Activated T-helper 1 cell treated with anti-CD3 and anti-CD28 coated beads, Interleukin-12 subunit alpha, Interleukin-12 subunit beta, Interleukin-2, Interleukin-4 antibody, amounts not matched to agents 30 ng/mL and 10 ng/mL and 1 ng/mL, durations not matched to agents 14 hours and 24 hours and 36 hours (primary cell): ENCODE results near the gene KRTAP1-4. TPM values are rescaled to one million over a fixed set of nuclear protein-coding genes. Genes with fewer than 3 reads are reported as not detected.
"Not testable (repeated sequence)": the region's sequence is repeated elsewhere in the genome, so short reads cannot be mapped to it uniquely, and the experiment has no call there.

ENCODE experiments used
- DNase-seq: peaks from one replicate; pipeline ENCODE4 v3.0.0; 2021; ENCODE audit warnings: low spot score
- H3K27ac Mint-ChIP-seq: one replicate; pipeline ENCODE4 v1.8.0; 2021; ENCODE audit warnings: mild to moderate bottlenecking, mixed read lengths
- H3K27me3 Mint-ChIP-seq: one replicate; pipeline ENCODE4 v1.8.0; 2022; ENCODE audit warnings: mild to moderate bottlenecking, moderate library complexity, mixed read lengths; ENCODE audit not compliant: insufficient read depth
- H3K36me3 Mint-ChIP-seq: one replicate; pipeline ENCODE4 v1.8.0; 2021; ENCODE audit warnings: low read depth, mixed read lengths
- H3K4me1 Mint-ChIP-seq: one replicate; pipeline ENCODE4 v1.8.0; 2021; ENCODE audit warnings: low read depth, mixed read lengths
- H3K4me3 Mint-ChIP-seq: one replicate; pipeline ENCODE4 v1.8.0; 2021; ENCODE audit warnings: mild to moderate bottlenecking, moderate library complexity, mixed read lengths
- H3K9me3 Mint-ChIP-seq: one replicate; pipeline ENCODE4 v1.8.0; 2021; ENCODE audit warnings: mixed read lengths
- intact Hi-C: fragments of 100-400 bp; cut with micrococcal nuclease; formaldehyde crosslinking; loops from one replicate; pipeline ENCODE4 v1.15.1; 2024
- total RNA-seq: library from RNA; stranded (reverse); gene quantifications from 2 replicates; pipeline ENCODE4 v1.2.3, GENCODE V29; 2022

Gene KRTAP1-4
- total RNA-seq, 1 donor from 2014 or later, result not detected

DNA sequence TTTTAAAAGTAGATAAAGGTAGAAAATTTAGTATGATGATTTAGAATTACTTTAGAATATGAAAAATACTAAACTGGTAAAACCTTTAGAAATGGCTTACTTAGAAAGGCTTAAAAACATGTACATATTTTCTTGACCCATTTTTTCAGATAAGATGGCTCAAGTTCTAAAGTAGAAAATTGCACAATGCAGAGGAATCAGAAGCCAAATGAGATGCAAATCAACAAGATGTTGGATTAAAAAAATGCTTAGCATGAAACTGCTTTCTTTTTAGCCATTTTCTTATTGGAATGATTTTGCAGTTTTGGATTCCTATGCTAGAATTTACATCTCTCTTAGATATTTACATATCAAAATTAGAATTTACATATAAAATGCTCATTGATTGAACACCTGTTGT, 19.6 kb downstream of the KRTAP1-4 start:
- H3K36me3 Mint-ChIP-seq, result no peaks in the 10 kb centered on the region

GRCh38 chr17:41009936-41010335, 20.1 kb downstream of the KRTAP1-4 start:
- intact Hi-C loops, result no loop called here
- H3K4me3 Mint-ChIP-seq, result no peak overlapping the region
- H3K27ac Mint-ChIP-seq, result no peak overlapping the region
- no peaks in the 10 kb centered on the region for H3K36me3 Mint-ChIP-seq
- no peaks in the 10 kb centered on the region for H3K9me3 Mint-ChIP-seq
- H3K4me1 Mint-ChIP-seq, result no peaks in the 10 kb centered on the region
- no peak for DNase-seq
- peaks cover 10% of the 10 kb centered on the region for H3K27me3 Mint-ChIP-seq

More for the DNA sequence above, 19.6 kb downstream of the KRTAP1-4 start:
- no peaks in the 10 kb centered on the region for H3K4me1 Mint-ChIP-seq
- no peak overlapping the region for H3K27ac Mint-ChIP-seq
- no peak overlapping the region for H3K4me3 Mint-ChIP-seq
- H3K27me3 Mint-ChIP-seq, result peaks cover 10% of the 10 kb centered on the region
- intact Hi-C loops, result no loop called here
- H3K9me3 Mint-ChIP-seq, result no peaks in the 10 kb centered on the region
- DNase-seq, result no peak

DNA sequence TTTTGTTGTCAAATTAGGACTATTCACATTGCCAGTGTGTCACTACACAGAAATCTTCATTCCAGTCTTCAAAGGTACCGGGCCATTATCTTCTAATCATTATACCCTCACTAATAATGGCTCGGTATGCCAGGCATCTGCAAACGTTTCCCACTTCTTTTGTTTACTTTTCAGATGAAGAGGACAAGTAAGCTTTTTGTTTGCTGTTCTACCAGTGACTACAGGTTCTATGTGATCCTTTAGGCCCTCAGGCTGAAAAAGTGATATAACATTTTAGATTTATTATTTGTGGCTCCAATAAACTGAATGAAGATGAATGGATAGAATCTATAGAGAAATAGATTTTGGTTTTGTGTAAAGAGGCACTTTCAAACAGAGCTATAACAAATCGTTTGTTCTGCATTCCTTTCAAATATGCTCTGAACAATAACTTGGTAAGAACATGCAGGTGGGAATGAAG, 20.7 kb downstream of the KRTAP1-4 start:
- Mint-ChIP-seq H3K36me3 (no peaks in the 10 kb centered on the region), H3K9me3 (no peaks in the 10 kb centered on the region), H3K27ac (no peak overlapping the region), H3K27me3 (peaks cover 10% of the 10 kb centered on the region), H3K4me3 (no peak overlapping the region), H3K4me1 (no peaks in the 10 kb centered on the region)
- intact Hi-C loops, result no loop called here
- DNase-seq, result no peak

DNA sequence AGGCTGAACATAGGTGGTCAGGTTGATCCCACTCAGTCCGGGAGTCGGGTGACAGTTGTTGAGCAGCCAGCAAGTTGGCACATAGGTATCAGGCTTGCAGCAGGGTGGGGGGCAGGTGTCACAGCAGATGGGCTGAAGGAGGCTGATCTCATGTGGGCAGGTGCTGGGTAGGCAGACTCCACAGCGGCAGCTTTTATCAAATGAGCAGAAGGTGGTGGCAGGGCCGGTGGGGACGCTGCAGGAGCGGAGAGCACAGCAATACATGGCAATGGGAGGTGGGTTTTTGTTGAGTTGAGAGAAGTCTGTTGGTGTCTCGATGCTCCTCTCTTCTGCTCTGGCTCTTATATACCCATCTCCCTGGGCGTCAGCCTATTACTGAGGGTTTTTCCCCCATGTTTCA, 21.2 kb downstream of the KRTAP1-4 start, which contains the start of gene KRTAP3-1:
Gene KRTAP3-1, minus strand, starts transcription at position 318 of the 400 bp plus-strand sequence. Its CDS starts 54 bp downstream, at position 264.
- H3K9me3 Mint-ChIP-seq, result no peaks in the 10 kb centered on the region
- H3K27ac Mint-ChIP-seq, result no peak within 1 kb of the TSS
- no peaks in the 10 kb centered on the region for H3K36me3 Mint-ChIP-seq
- no peaks in the 10 kb centered on the region for H3K4me1 Mint-ChIP-seq
- DNase-seq, result no peak
- H3K4me3 Mint-ChIP-seq, result no peak within 1 kb of the TSS
- peaks cover 13% of the 10 kb centered on the region for H3K27me3 Mint-ChIP-seq
- intact Hi-C loops, result no loop called here

GRCh38 chr17:41004397-41004796, 25.6 kb downstream of the KRTAP1-4 start:
- Mint-ChIP-seq H3K4me3 (no peak overlapping the region), H3K4me1 (no peaks in the 10 kb centered on the region), H3K36me3 (no peaks in the 10 kb centered on the region), H3K9me3 (no peaks in the 10 kb centered on the region), H3K27ac (no peak overlapping the region), H3K27me3 (peaks cover 11% of the 10 kb centered on the region)
- intact Hi-C loops, result no loop called here
- DNase-seq, result no peak

- Mint-ChIP-seq H3K4me1 (no peaks in the 10 kb centered on the region), H3K27me3 (peaks cover 12% of the 10 kb centered on the region), H3K9me3 (no peaks in the 10 kb centered on the region), H3K4me3 (no peak overlapping the region), H3K27ac (no peak overlapping the region), H3K36me3 (no peaks in the 10 kb centered on the region)
- intact Hi-C loops, result no loop called here
- DNase-seq, result no peak
Observed at GRCh38 chr17:41003926-41004325, 26.1 kb downstream of the KRTAP1-4 start.

GRCh38 chr17:41002814-41003213, 27.2 kb downstream of the KRTAP1-4 start:
- Mint-ChIP-seq H3K27me3 (peaks cover 11% of the 10 kb centered on the region), H3K4me1 (no peaks in the 10 kb centered on the region), H3K27ac (no peak overlapping the region), H3K4me3 (no peak overlapping the region), H3K36me3 (no peaks in the 10 kb centered on the region), H3K9me3 (no peaks in the 10 kb centered on the region)
- no peak for DNase-seq
- intact Hi-C loops, result no loop called here

- no peak for DNase-seq
- Mint-ChIP-seq H3K27me3 (peaks cover 14% of the 10 kb centered on the region), H3K27ac (no peak overlapping the region), H3K4me1 (no peaks in the 10 kb centered on the region), H3K4me3 (no peak overlapping the region), H3K9me3 (no peaks in the 10 kb centered on the region), H3K36me3 (no peaks in the 10 kb centered on the region)
- intact Hi-C loops, result no loop called here
Observed at GRCh38 chr17:41001795-41002194, 28.2 kb downstream of the KRTAP1-4 start.

- not testable (repeated sequence) for H3K4me1 Mint-ChIP-seq
Observed at GRCh38 chr17:40999563-40999962, 30.4 kb downstream of the KRTAP1-4 start, which contains the start of gene KRTAP3-2. Gene KRTAP3-2 (minus strand): TSS chr17:40999906. CDS start chr17:40999853, 53 bp downstream.

DNA sequence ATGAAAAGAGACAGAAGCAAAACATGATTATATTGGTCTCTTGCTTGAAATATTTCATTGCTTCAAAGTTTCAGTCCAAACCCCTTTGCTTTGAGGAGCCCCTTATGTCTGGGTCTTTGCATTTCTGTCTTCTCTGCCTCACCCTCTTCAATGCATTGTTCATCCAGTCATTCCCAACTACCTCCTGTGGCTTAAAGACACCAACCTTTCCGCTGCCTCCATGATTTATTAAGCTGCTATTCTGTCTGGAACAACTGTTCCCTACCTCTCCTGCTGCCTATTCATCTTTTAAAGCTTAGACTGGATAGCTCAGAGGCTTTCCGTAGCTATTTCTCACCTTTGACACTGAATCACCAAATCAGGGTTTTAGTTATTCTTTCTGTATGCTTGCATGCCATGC, 32.6 kb downstream of the KRTAP1-4 start:
- intact Hi-C loops, result no loop called here
- Mint-ChIP-seq H3K27me3 (peaks cover 26% of the 10 kb centered on the region), H3K27ac (no peak overlapping the region), H3K4me3 (no peak overlapping the region), H3K9me3 (no peaks in the 10 kb centered on the region), H3K36me3 (no peaks in the 10 kb centered on the region), H3K4me1 (no peaks in the 10 kb centered on the region)
- DNase-seq, result no peak

More at GRCh38 chr17:40999563-40999962, 30.4 kb downstream of the KRTAP1-4 start, which contains the start of gene KRTAP3-2:
- H3K36me3 Mint-ChIP-seq, intact Hi-C loops, DNase-seq, H3K9me3 Mint-ChIP-seq, H3K4me3 Mint-ChIP-seq, H3K27ac Mint-ChIP-seq: not testable (repeated sequence)
- H3K27me3 Mint-ChIP-seq, result peaks cover 20% of the 10 kb centered on the region

GRCh38 chr17:40996829-40997228, 33.2 kb downstream of the KRTAP1-4 start:
- Mint-ChIP-seq H3K4me1 (no peaks in the 10 kb centered on the region), H3K27me3 (peaks cover 28% of the 10 kb centered on the region)

DNA sequence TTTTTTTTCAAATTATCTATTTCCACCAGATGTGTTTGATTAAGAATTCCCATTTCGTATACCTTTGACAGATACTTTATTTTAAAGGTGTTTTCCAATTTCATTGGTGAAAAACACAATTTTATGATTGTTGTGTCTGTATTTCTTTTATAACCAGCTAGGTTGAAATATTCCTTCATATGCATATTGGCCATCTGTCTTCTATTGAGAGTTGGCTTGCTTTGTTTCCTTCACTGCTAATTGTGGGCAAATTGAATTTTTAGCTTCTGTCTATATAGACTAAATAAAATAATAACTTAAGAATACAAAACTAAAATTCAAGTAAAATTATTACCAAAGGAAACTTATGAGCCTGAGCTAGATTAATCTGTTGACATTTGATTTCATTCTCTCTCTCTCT, 34.9 kb downstream of the KRTAP1-4 start:
- H3K9me3 Mint-ChIP-seq, result no peaks in the 10 kb centered on the region
- H3K4me3 Mint-ChIP-seq, result no peak overlapping the region
- H3K27ac Mint-ChIP-seq, result no peak overlapping the region

More at GRCh38 chr17:40996829-40997228, 33.2 kb downstream of the KRTAP1-4 start:
- Mint-ChIP-seq H3K4me3 (no peak overlapping the region), H3K9me3 (no peaks in the 10 kb centered on the region), H3K27ac (no peak overlapping the region), H3K36me3 (no peaks in the 10 kb centered on the region)
- intact Hi-C loops, result no loop called here
- DNase-seq, result no peak

DNA sequence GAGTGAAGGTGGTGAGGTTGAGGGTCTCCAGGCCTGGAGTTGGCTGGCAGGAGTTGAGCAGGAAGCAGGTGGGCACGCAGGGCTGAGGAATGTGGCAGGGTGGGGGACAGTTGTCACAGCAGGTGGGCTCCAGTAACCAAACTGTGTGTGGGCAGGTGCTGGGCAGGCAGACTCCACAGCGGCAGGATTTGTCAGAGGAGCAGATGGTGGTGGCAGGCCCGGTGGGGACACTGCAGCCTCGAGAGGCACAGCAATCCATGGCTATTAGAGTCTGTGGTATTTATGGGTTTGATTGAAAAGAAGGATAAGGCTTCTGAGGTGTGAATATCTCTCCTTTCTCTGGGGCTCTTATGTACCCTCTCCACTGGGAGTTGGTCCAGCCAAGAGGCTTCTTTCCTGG, 36.2 kb downstream of the KRTAP1-4 start, which contains the start of gene KRTAP3-3:
Gene KRTAP3-3, minus strand, starts transcription at position 326 of the 400 bp plus-strand sequence. Its CDS starts 67 bp downstream, at position 259.
- peaks cover 32% of the 10 kb centered on the region for H3K27me3 Mint-ChIP-seq

More for the DNA sequence above, 34.9 kb downstream of the KRTAP1-4 start:
- DNase-seq, result no peak
- Mint-ChIP-seq H3K27me3 (peaks cover 28% of the 10 kb centered on the region), H3K4me1 (no peaks in the 10 kb centered on the region), H3K36me3 (no peaks in the 10 kb centered on the region)
- intact Hi-C loops, result no loop called here

GRCh38 chr17:40993084-40993483, 36.9 kb downstream of the KRTAP1-4 start:
- peaks cover 32% of the 10 kb centered on the region for H3K27me3 Mint-ChIP-seq
- no peak overlapping the region for H3K27ac Mint-ChIP-seq

More for the DNA sequence above, 36.2 kb downstream of the KRTAP1-4 start, which contains the start of gene KRTAP3-3:
- intact Hi-C loops, result no loop called here
- H3K4me3 Mint-ChIP-seq, result no peak within 1 kb of the TSS
- H3K4me1 Mint-ChIP-seq, result no peaks in the 10 kb centered on the region
- H3K36me3 Mint-ChIP-seq, result no peaks in the 10 kb centered on the region
- DNase-seq, result no peak
- no peaks in the 10 kb centered on the region for H3K9me3 Mint-ChIP-seq
- H3K27ac Mint-ChIP-seq, result no peak within 1 kb of the TSS

More at GRCh38 chr17:40993084-40993483, 36.9 kb downstream of the KRTAP1-4 start:
- H3K4me3 Mint-ChIP-seq, result no peak overlapping the region
- intact Hi-C loops, result no loop called here
- DNase-seq, result no peak
- no peaks in the 10 kb centered on the region for H3K36me3 Mint-ChIP-seq
- H3K9me3 Mint-ChIP-seq, result no peaks in the 10 kb centered on the region
- H3K4me1 Mint-ChIP-seq, result no peaks in the 10 kb centered on the region
